AG04450 (cell line): ENCODE data around the gene OSGEP. TPM values are rescaled to one million over a fixed set of nuclear protein-coding genes. Genes with fewer than 3 reads are reported as not detected.

Experiments
- CTCF ChIA-PET: fragments of 300-600, 350-600 bp; formaldehyde crosslinking; extraction: SDS; loops from one replicate; lab custom pipeline; 2022; ENCODE audit warnings: antibody characterized with exemption, inconsistent platforms; lab: Charles Lee
- POLR2A ChIA-PET: fragments of 350-600 bp; formaldehyde crosslinking; extraction: SDS; loops from one replicate; lab custom pipeline; 2021; ENCODE audit warnings: antibody characterized with exemption, inconsistent platforms; lab: Yijun Ruan, JAX
- DNase-seq: peaks from one replicate; pipeline ENCODE4 v3.0.0-alpha.2; 2011; ENCODE audit warnings: low read depth, low spot score
- H3K27ac ChIP-seq: one replicate; pipeline ENCODE4 v1.5.1; 2012; ENCODE audit warnings: low read depth, low read length, control low read depth
- H3K27me3 ChIP-seq: one replicate; pipeline ENCODE4 v1.6.0; 2012; ENCODE audit warnings: low read length; ENCODE audit not compliant: control insufficient read depth, insufficient read depth
- H3K4me3 ChIP-seq: 2 replicates; pipeline ENCODE4 v1.5.1; 2011; ENCODE audit warnings: mild to moderate bottlenecking, low read depth, low read length, control low read depth
- H3K9me3 ChIP-seq: 2 replicates; pipeline ENCODE4 v1.5.1; 2012; ENCODE audit warnings: low read length; ENCODE audit not compliant: control insufficient read depth, insufficient read depth
- CTCF ChIP-seq: IDR thresholded peaks from 2 replicates; pipeline ENCODE4 v1.5.1; 2011; ENCODE audit warnings: low read depth, low read length, control low read depth, inconsistent platforms
- polyA minus RNA-seq: library from RNA; depleted of rRNA, polyadenylated mRNA; stranded (reverse); fragments of >200 nt; gene quantifications from 2 replicates; pipeline ENCODE4 v1.2.3, GENCODE V29; 2011; rRNA and poly(A)+ RNA removed
- polyA plus RNA-seq: library from polyadenylated mRNA; depleted of rRNA; stranded (reverse); fragments of >200 nt; gene quantifications from 2 replicates; pipeline ENCODE4 v1.2.3, GENCODE V29; 2011; rRNA removed

Gene OSGEP
- polyA plus RNA-seq, result 23.6 and 29.2 TPM in 2 replicates
- 28.4 and 35.6 TPM in 2 replicates for polyA minus RNA-seq

DNA sequence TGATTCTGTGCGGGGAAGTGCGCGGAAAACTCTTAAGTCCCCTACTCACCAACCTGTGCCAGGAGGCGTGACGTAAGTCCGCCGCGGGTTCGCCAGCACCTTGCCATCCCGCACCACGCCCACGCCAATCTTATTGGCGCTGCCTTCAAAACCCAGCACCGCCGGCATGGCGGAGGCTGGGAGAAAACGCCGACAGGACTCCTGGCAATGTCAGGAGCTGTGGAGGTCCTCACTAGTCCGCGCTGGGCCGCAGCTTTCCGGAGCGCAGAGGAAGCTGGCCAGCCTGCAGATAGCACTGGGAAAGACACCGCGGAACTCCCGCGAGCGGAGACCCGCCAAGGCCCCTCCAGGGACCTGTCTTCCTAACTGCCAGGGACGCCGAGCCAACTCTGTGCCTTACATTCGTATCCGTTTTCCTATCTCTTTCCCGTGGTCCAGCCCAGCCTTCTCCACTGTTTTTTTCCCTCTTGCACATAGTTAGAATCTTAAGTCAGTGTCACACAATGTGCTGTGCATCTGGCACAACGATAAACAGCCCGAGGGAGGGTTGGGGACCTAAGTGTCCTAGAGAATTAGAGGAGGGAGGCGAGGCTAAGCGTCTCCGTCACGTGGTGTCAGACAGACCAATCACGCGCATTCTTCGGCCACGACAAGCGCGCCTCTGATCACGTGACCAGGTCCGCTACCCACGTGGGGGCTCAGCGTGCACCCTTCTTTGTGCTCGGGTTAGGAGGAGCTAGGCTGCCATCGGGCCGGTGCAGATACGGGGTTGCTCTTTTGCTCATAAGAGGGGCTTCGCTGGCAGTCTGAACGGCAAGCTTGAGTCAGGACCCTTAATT, at the start of gene OSGEP, which contains the start of gene APEX1:
Gene OSGEP (minus strand): TSS at position 297 of the 839 bp plus-strand sequence. CDS start 129 bp downstream, at position 168.
Gene APEX1 (plus strand): TSS at position 711 of the 839 bp plus-strand sequence. CDS start 420 bp downstream, outside the sequence.
- Histone ChIP-seq H3K4me3 (peak within 1 kb of the TSS; percentile 91), H3K9me3 (no peaks in the 10 kb centered on the region; the same call in 1 of the 2 replicates), H3K27me3 (no peaks in the 10 kb centered on the region), H3K27ac (peak within 1 kb of the TSS; percentile 99)
- ChIA-PET CTCF (interaction anchor here (1.1 to 4.0 kb wide), 3 partner anchors 40 to 152 kb away, joined by 3 to 30 read pairs (median 3); partner anchors contain the start of gene PARP2), POLR2A (interaction anchor here (0.6 to 2.1 kb wide), 10 partner anchors 10 to 650 kb away, joined by 3 to 30 read pairs (median 4); partner anchors contain the start of genes PARP2, PNP and TEP1)
- TF ChIP-seq CTCF, result no peak
- DNase-seq, result peak; percentile 98

GRCh38 chr14:20503898-20504297, 49.3 kb upstream of the OSGEP start:
- ChIA-PET POLR2A (interaction anchor here (0.7 kb wide), 1 partner anchor 48 kb away, joined by 8 read pairs; no protein-coding TSS in a partner anchor), CTCF (no interaction called here)
- no peak for DNase-seq
- no peak overlapping the region for H3K4me3 ChIP-seq
- TF ChIP-seq CTCF, result no peak
- H3K27ac ChIP-seq, result no peak overlapping the region
- no peaks in the 10 kb centered on the region for H3K9me3 ChIP-seq
- no peaks in the 10 kb centered on the region for H3K27me3 ChIP-seq

GRCh38 chr14:20501346-20501745, 46.7 kb upstream of the OSGEP start:
- H3K4me3 ChIP-seq, result no peak overlapping the region
- no peak for DNase-seq
- TF ChIP-seq CTCF, result no peak
- H3K27ac ChIP-seq, result no peak overlapping the region
- H3K9me3 ChIP-seq, result no peaks in the 10 kb centered on the region
- POLR2A ChIA-PET, result no interaction called here
- H3K27me3 ChIP-seq, result no peaks in the 10 kb centered on the region
- CTCF ChIA-PET, result no interaction called here

GRCh38 chr14:20499881-20500280, 45.3 kb upstream of the OSGEP start:
- Histone ChIP-seq H3K4me3 (no peak overlapping the region), H3K27ac (no peak overlapping the region), H3K27me3 (no peaks in the 10 kb centered on the region), H3K9me3 (no peaks in the 10 kb centered on the region)
- POLR2A ChIA-PET, result no interaction called here
- CTCF ChIA-PET, result no interaction called here
- TF ChIP-seq CTCF, result no peak
- no peak for DNase-seq

DNA sequence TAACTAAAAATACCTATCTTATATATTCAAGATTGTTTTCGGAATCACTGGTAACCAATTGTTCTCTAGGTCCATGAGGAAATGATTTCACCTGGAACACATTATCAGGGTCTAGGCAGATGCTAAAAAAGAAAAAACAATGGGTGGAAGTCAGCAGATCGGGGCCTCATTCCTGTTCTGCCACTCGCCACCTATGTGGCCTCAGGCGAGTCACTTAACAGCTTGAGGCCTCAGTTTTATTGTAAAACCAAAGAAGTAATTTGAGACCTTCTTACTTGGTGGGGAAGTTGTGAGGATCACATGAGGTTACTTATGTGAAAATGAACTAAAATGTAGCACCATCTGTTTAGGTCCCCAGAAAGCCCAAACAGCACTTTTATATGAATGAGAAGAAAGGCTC, 44.5 kb upstream of the OSGEP start:
- H3K4me3 ChIP-seq, result no peak overlapping the region
- TF ChIP-seq CTCF, result no peak
- ChIA-PET CTCF (no interaction called here), POLR2A (no interaction called here)
- H3K27me3 ChIP-seq, result no peaks in the 10 kb centered on the region
- no peak for DNase-seq
- H3K27ac ChIP-seq, result no peak overlapping the region
- H3K9me3 ChIP-seq, result no peaks in the 10 kb centered on the region
